GM12878 (cell line): ENCODE data around the gene ZNF771. TPM values are rescaled to one million over a fixed set of nuclear protein-coding genes. Genes with fewer than 3 reads are reported as not detected.

Experiments
- ATAC-seq: fragments of 200-7000 bp; cut with Tn5 transposase; 3 replicates; pipeline ENCODE4 v1.9.1; 2020; ENCODE audit warnings: mild to moderate bottlenecking, moderate library complexity
- BruUV-seq: library from RNA; stranded (reverse); fragments of 400-500 nt; replicated peaks from 2 replicates; lab custom pipeline; 2021; lab: Mats Ljungman, UMichigan
- CTCF ChIA-PET: fragments of 300-600 bp; sonication (Branson Sonifier 250); formaldehyde crosslinking; extraction: SDS; loops from one replicate; lab custom pipeline; 2021; ENCODE audit warnings: inconsistent platforms; lab: Yijun Ruan, JAX
- POLR2A ChIA-PET: fragments of 350-600 bp; formaldehyde crosslinking; extraction: SDS; loops from one replicate; lab custom pipeline; 2021; ENCODE audit warnings: inconsistent platforms; lab: Charles Lee
- RAD21 ChIA-PET: fragments of 300-600 bp; sonication (Branson Sonifier 250); formaldehyde crosslinking; loops from one replicate; lab custom pipeline; 2023; ENCODE audit warnings: antibody characterized with exemption; ENCODE audit not compliant: unreplicated experiment; lab: Charles Lee
- SMC1A ChIA-PET: fragments of 300-600 bp; sonication (Branson Sonifier 250); formaldehyde crosslinking; loops from one replicate; lab custom pipeline; 2023; ENCODE audit not compliant: unreplicated experiment, uncharacterized antibody; lab: Charles Lee
- DNase-seq: peaks from one replicate; pipeline ENCODE4 v3.0.0-alpha.2; 2011; ENCODE audit warnings: low read depth, low spot score
- FAIRE-seq: peaks from 3 replicates; lab custom pipeline; 2011; peaks lifted over from hg19 to GRCh38; lab: Jason Lieb, UNC
- H2AFZ ChIP-seq: 2 replicates; pipeline ENCODE4 v1.6.0; 2011; ENCODE audit warnings: low read depth, low read length, control low read depth; ENCODE audit not compliant: control insufficient read depth
- H3K27ac ChIP-seq: 2 replicates; pipeline ENCODE4 v1.5.1; 2011; ENCODE audit warnings: control low read depth; ENCODE audit not compliant: control insufficient read depth, insufficient read depth
- H3K27me3 ChIP-seq, 2 experiments: replicated peaks in 1 of 2; 2 replicates each; pipeline versions ENCODE4 v1.6.0 to v1.6.1; 2011; ENCODE audit warnings: low read length in 1 of 2; ENCODE audit not compliant: control insufficient read depth in 2 of 2, insufficient read depth in 2 of 2
- H3K36me3 ChIP-seq, 2 experiments: 2 replicates each; pipeline ENCODE4 v1.5.1; 2011; ENCODE audit warnings: low read length in 1 of 2; ENCODE audit not compliant: control insufficient read depth in 2 of 2, insufficient read depth in 2 of 2
- H3K4me1 ChIP-seq: 2 replicates; pipeline ENCODE4 v1.6.1; 2011; ENCODE audit warnings: mild to moderate bottlenecking, low read length, moderate library complexity, mixed read lengths; ENCODE audit not compliant: control insufficient read depth, insufficient read depth
- H3K4me2 ChIP-seq: 2 replicates; pipeline ENCODE4 v1.6.0; 2011; ENCODE audit warnings: control low read depth; ENCODE audit not compliant: control insufficient read depth, insufficient read depth
- H3K4me3 ChIP-seq: fragments of 200-600 bp; sonication (generic); 2 replicates; pipeline ENCODE4 v1.5.1; 2016
- H3K79me2 ChIP-seq: 2 replicates; pipeline ENCODE4 v1.6.0; 2011; ENCODE audit warnings: low read length; ENCODE audit not compliant: control insufficient read depth, insufficient read depth
- H3K9ac ChIP-seq: 2 replicates; pipeline ENCODE4 v1.8.0; 2011; ENCODE audit warnings: low read length, control low read depth, mixed read lengths; ENCODE audit not compliant: control insufficient read depth, insufficient read depth
- H3K9me3 ChIP-seq: replicated peaks from 3 replicates; pipeline ENCODE4 v1.5.1; 2011; ENCODE audit warnings: mild to moderate bottlenecking, low read length; ENCODE audit not compliant: control insufficient read depth, insufficient read depth
- H4K20me1 ChIP-seq: 2 replicates; pipeline ENCODE4 v1.6.0; 2011; ENCODE audit not compliant: control insufficient read depth, insufficient read depth
- DPF2 ChIP-seq: fragments of 450-650 bp; IDR thresholded peaks from 2 replicates; pipeline ENCODE4 v1.6.1; 2017; ENCODE audit warnings: mild to moderate bottlenecking
- IKZF1 ChIP-seq: fragments of 450-650 bp; conservative IDR thresholded peaks from 2 replicates; pipeline ENCODE4 v1.6.1; 2017; ENCODE audit warnings: antibody characterized with exemption, mild to moderate bottlenecking
- MEF2A ChIP-seq: IDR thresholded peaks from 2 replicates; pipeline ENCODE4 v1.6.1; 2011; ENCODE audit warnings: low read depth, mild to moderate bottlenecking, low read length, moderate library complexity; ENCODE audit not compliant: insufficient read depth
- PML ChIP-seq: IDR thresholded peaks from 2 replicates; pipeline ENCODE4 v1.6.1; 2012; ENCODE audit warnings: low read length, inconsistent platforms
- RBBP5 ChIP-seq: fragments of 200-600 bp; sonication (generic); conservative IDR thresholded peaks from 2 replicates; pipeline ENCODE4 v1.6.1; 2016
- SMAD1 ChIP-seq: fragments of 450-650 bp; IDR thresholded peaks from 2 replicates; pipeline ENCODE4 v1.6.1; 2018; ENCODE audit warnings: mild to moderate bottlenecking, low read depth; ENCODE audit not compliant: partially characterized antibody
- ZNF217 ChIP-seq: fragments of 450-650 bp; IDR thresholded peaks from 2 replicates; pipeline ENCODE4 v1.6.1; 2017; ENCODE audit warnings: antibody characterized with exemption, mild to moderate bottlenecking
- WGBS: methylation state at CpG from one replicate; pipeline ENCODE4 v1.1.6; 2016; ENCODE audit warnings: low lambda C conversion rate; ENCODE audit not compliant: insufficient replicate concordance, insufficient coverage; ENCODE audit errors: missing lambda C conversion rate; 5-methylcytosine and 5-hydroxymethylcytosine counted together
- in situ Hi-C: fragments of 300-500 bp; cut with MboI; formaldehyde crosslinking; loops from 9 replicates; pipeline ENCODE4 v1.14.3; 2018; ENCODE audit warnings: mixed read lengths
- intact Hi-C: fragments of 100-400 bp; cut with micrococcal nuclease; formaldehyde crosslinking; loops from one replicate; pipeline ENCODE4 v1.14.2; 2022; ENCODE audit not compliant: unreplicated experiment
- polyA plus RNA-seq, 11 experiments: library from polyadenylated mRNA; depleted of rRNA in 4 of 11; unstranded in 6 of 11; stranded (reverse) in 5 of 11; fragments of >200 nt; fragmentation: Nextera tagmentation in 4 of 11; fragmentation: Illumina TruSeq in 1 of 11; extraction: Ambion mirVana in 4 of 11; extraction: Trizol in 1 of 11; gene quantifications; 1 replicate in 1 of 11; 2 replicates in 10 of 11; pipeline versions ENCODE4 v1.2.1 to v1.2.3, GENCODE V29; 2011 to 2016; ENCODE audit warnings: inconsistent platforms in 2 of 11, missing spikeins in 2 of 11, low read depth in 1 of 11
- total RNA-seq, 4 experiments: library from RNA; depleted of rRNA in 3 of 4; stranded (reverse); fragments of >200 nt in 3 of 4; fragmentation: Illumina TruSeq in 1 of 4; extraction: Trizol in 1 of 4; gene quantifications; 2 replicates each; pipeline versions ENCODE4 v1.2.1 to v1.2.3, GENCODE V29; 2013 to 2021
- TF ChIP-seq, protein P1 (sequence below): IDR thresholded peaks from 2 replicates; pipeline ENCODE4 v1.6.1; 2012; ENCODE audit warnings: low read depth, low read length, improper control_type of control experiment
- TF ChIP-seq, protein P2 (sequence below): IDR thresholded peaks from 2 replicates; pipeline ENCODE4 v1.6.1; 2011; ENCODE audit warnings: mild to moderate bottlenecking, low read depth, low read length, moderate library complexity; ENCODE audit not compliant: insufficient replicate concordance
- TF ChIP-seq, protein P3 (sequence below): fragments of 450-650 bp; formaldehyde crosslinking; IDR thresholded peaks from 2 replicates; pipeline ENCODE4 v1.4.0; 2022; ENCODE audit warnings: mild to moderate bottlenecking, moderate library complexity
- TF ChIP-seq, protein P4 (sequence below): fragments of 450-650 bp; IDR thresholded peaks from 2 replicates; pipeline ENCODE4 v1.6.1; 2018; ENCODE audit warnings: borderline replicate concordance, mild to moderate bottlenecking; ENCODE audit not compliant: partially characterized antibody
- TF ChIP-seq, protein P5 (sequence below): fragments of 450-650 bp; IDR thresholded peaks from 2 replicates; pipeline ENCODE4 v1.6.1; 2017; ENCODE audit warnings: borderline replicate concordance
- TF ChIP-seq, protein P6 (sequence below): IDR thresholded peaks from 2 replicates; pipeline ENCODE4 v1.6.1; 2012; ENCODE audit warnings: low read depth, low read length, improper control_type of control experiment

The ZNF771 gene
- total and polyA plus RNA-seq, 10 of the 15 experiments (the other 5 are each of a cell fraction or from before 2014, with no cell fraction given): 0.98 to 7.6 (median 3.7) TPM

DNA sequence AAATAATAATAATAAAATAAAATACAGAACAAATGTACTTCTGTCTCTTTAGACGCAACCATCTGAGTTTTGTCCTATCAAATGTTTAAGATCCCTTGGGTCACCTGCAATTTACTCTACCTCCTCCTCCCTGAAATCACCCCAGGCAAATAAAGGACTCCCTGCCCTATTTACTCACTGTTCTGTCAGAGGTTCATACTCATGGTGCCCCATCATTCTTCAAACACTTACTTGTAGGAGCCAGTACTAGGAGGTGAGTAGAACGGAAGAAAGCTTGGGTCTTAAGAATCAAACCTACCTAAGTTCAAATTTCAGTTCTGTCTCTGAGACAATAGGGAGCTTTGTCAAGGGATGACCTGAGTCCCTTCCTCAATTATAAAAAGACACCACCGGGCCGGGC, 40.9 kb upstream of the ZNF771 start:
- Histone ChIP-seq H3K36me3 (peaks cover 4 to 15% of the 10 kb centered on the region in 2 experiments), H3K9me3 (no peaks in the 10 kb centered on the region), H3K27me3 (no peaks in the 10 kb centered on the region), H3K9ac (no peak overlapping the region), H3K79me2 (peaks cover 35% of the 10 kb centered on the region), H2AFZ (no peak overlapping the region), H3K27ac (no peak overlapping the region), H4K20me1 (peaks cover 17% of the 10 kb centered on the region), H3K4me3 (peak overlapping the region; percentile 97; the same call in 1 of the 2 replicates), H3K4me1 (peaks cover 10% of the 10 kb centered on the region), H3K4me2 (peak overlapping the region; percentile 17; the same call in 1 of the 2 replicates)
- ChIA-PET SMC1A (interaction anchor here (0.9 to 3.5 kb wide), 6 partner anchors 10 to 71 kb away, joined by 3 to 15 read pairs (median 3); partner anchors contain the start of gene ZNF771), CTCF (interaction anchor here (0.7 to 9.0 kb wide), 4 partner anchors 43 to 393 kb away, joined by 3 to 70 read pairs (median 8); partner anchors contain the start of genes TAOK2, TBX6 and ZNF771), RAD21 (interaction anchor here (0.7 to 1.4 kb wide), 3 partner anchors 10 to 43 kb away, joined by 3 to 5 read pairs (median 4); partner anchors contain the start of gene CD2BP2), POLR2A (interaction anchor here (1.0 to 1.5 kb wide), 4 partner anchors 8 to 311 kb away, joined by 3 to 6 read pairs (median 4); no protein-coding TSS in a partner anchor)
- BruUV-seq: no TSS peak
- FAIRE-seq: no peak
- ATAC-seq: no peak
- DNase-seq: no peak
- in situ Hi-C loops (no loop called here), intact Hi-C loops (no loop called here)
- WGBS: 87% methylated on average over 4 of the region's 4 CpGs
- TF ChIP-seq SMAD1 (no peak), IKZF1 (no peak), MEF2A (no peak), DPF2 (no peak), PML (no peak), ZNF217 (no peak), RBBP5 (no peak)
- TF ChIP-seq, protein P1, sequence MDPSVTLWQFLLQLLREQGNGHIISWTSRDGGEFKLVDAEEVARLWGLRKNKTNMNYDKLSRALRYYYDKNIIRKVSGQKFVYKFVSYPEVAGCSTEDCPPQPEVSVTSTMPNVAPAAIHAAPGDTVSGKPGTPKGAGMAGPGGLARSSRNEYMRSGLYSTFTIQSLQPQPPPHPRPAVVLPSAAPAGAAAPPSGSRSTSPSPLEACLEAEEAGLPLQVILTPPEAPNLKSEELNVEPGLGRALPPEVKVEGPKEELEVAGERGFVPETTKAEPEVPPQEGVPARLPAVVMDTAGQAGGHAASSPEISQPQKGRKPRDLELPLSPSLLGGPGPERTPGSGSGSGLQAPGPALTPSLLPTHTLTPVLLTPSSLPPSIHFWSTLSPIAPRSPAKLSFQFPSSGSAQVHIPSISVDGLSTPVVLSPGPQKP: no peak
- TF ChIP-seq, protein P2, sequence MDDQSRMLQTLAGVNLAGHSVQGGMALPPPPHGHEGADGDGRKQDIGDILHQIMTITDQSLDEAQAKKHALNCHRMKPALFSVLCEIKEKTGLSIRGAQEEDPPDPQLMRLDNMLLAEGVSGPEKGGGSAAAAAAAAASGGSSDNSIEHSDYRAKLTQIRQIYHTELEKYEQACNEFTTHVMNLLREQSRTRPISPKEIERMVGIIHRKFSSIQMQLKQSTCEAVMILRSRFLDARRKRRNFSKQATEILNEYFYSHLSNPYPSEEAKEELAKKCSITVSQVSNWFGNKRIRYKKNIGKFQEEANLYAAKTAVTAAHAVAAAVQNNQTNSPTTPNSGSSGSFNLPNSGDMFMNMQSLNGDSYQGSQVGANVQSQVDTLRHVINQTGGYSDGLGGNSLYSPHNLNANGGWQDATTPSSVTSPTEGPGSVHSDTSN: no peak
- TF ChIP-seq, protein P3, sequence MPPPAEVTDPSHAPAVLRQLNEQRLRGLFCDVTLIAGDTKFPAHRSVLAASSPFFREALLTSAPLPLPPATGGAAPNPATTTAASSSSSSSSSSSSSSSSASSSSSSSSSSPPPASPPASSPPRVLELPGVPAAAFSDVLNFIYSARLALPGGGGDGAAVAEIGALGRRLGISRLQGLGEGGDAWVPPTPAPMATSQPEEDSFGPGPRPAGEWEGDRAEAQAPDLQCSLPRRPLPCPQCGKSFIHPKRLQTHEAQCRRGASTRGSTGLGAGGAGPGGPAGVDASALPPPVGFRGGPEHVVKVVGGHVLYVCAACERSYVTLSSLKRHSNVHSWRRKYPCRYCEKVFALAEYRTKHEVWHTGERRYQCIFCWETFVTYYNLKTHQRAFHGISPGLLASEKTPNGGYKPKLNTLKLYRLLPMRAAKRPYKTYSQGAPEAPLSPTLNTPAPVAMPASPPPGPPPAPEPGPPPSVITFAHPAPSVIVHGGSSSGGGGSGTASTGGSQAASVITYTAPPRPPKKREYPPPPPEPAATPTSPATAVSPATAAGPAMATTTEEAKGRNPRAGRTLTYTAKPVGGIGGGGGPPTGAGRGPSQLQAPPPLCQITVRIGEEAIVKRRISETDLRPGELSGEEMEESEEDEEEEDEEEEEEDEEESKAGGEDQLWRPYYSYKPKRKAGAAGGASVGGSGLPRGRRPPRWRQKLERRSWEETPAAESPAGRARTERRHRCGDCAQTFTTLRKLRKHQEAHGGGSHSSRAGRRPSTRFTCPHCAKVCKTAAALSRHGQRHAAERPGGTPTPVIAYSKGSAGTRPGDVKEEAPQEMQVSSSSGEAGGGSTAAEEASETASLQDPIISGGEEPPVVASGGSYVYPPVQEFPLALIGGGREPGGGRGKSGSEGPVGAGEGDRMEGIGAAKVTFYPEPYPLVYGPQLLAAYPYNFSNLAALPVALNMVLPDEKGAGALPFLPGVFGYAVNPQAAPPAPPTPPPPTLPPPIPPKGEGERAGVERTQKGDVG (CRISPR knock-in tag): no peak
- TF ChIP-seq, protein P4, sequence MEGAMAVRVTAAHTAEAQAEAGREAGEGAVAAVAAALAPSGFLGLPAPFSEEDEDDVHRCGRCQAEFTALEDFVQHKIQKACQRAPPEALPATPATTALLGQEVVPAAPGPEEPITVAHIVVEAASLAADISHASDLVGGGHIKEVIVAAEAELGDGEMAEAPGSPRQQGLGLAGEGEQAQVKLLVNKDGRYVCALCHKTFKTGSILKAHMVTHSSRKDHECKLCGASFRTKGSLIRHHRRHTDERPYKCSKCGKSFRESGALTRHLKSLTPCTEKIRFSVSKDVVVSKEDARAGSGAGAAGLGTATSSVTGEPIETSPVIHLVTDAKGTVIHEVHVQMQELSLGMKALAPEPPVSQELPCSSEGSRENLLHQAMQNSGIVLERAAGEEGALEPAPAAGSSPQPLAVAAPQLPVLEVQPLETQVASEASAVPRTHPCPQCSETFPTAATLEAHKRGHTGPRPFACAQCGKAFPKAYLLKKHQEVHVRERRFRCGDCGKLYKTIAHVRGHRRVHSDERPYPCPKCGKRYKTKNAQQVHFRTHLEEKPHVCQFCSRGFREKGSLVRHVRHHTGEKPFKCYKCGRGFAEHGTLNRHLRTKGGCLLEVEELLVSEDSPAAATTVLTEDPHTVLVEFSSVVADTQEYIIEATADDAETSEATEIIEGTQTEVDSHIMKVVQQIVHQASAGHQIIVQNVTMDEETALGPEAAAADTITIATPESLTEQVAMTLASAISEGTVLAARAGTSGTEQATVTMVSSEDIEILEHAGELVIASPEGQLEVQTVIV: no peak
- TF ChIP-seq, protein P5, sequence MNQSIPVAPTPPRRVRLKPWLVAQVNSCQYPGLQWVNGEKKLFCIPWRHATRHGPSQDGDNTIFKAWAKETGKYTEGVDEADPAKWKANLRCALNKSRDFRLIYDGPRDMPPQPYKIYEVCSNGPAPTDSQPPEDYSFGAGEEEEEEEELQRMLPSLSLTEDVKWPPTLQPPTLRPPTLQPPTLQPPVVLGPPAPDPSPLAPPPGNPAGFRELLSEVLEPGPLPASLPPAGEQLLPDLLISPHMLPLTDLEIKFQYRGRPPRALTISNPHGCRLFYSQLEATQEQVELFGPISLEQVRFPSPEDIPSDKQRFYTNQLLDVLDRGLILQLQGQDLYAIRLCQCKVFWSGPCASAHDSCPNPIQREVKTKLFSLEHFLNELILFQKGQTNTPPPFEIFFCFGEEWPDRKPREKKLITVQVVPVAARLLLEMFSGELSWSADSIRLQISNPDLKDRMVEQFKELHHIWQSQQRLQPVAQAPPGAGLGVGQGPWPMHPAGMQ: no peak
- TF ChIP-seq, protein P6, sequence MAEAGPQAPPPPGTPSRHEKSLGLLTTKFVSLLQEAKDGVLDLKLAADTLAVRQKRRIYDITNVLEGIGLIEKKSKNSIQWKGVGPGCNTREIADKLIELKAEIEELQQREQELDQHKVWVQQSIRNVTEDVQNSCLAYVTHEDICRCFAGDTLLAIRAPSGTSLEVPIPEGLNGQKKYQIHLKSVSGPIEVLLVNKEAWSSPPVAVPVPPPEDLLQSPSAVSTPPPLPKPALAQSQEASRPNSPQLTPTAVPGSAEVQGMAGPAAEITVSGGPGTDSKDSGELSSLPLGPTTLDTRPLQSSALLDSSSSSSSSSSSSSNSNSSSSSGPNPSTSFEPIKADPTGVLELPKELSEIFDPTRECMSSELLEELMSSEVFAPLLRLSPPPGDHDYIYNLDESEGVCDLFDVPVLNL: no peak
